T47D (cell line): ENCODE measurements around the gene OR51B5.
"Not testable (repeated sequence)": the region's sequence is repeated elsewhere in the genome, so short reads cannot be mapped to it uniquely, and the experiment has no call there.

Experiments
- DNase-seq, 2 experiments: peaks; one replicate each; pipeline versions ENCODE4 v3.0.0 to v3.0.0-alpha.2; 2011 to 2012; ENCODE audit warnings: low read depth in 1 of 2, low spot score in 1 of 2
- JUND ChIP-seq: IDR thresholded peaks from 2 replicates; pipeline ENCODE4 v1.6.1; 2012; ENCODE audit warnings: low read depth
- in situ Hi-C: cut with HindIII; loops from 2 replicates; pipeline ENCODE4 v1.10.0; 2016; ENCODE audit warnings: low sequenced_read_pairs, low pct_unique_long_range_greater_than_20kb

The OR51B5 gene

GRCh38 chr11:5304046-5304445 lies 39.3 kb downstream of the OR51B5 start:
- no peak for TF ChIP-seq JUND
- DNase-seq: no peak
- in situ Hi-C loops: no loop called here

- no peak for DNase-seq
- TF ChIP-seq JUND: no peak
- in situ Hi-C loops: no loop called here
Observed at GRCh38 chr11:5303626-5304025, 39.7 kb downstream of the OR51B5 start.

- no peak for DNase-seq
- TF ChIP-seq JUND: no peak
- in situ Hi-C loops: no loop called here
Observed at GRCh38 chr11:5301846-5302245, 41.5 kb downstream of the OR51B5 start, which contains the start of gene OR51B4. TSS of gene OR51B4 (minus strand) at chr11:5301946. CDS start at chr11:5301946, 0 bp downstream.

GRCh38 chr11:5300251-5300650 lies 43.1 kb downstream of the OR51B5 start:
- no peak for DNase-seq
- TF ChIP-seq JUND: no peak

GRCh38 chr11:5298451-5298850 lies 44.9 kb downstream of the OR51B5 start:
- no peak for TF ChIP-seq JUND
- no peak for DNase-seq
- in situ Hi-C loops: no loop called here

More at GRCh38 chr11:5300251-5300650, 43.1 kb downstream of the OR51B5 start:
- in situ Hi-C loops: no loop called here

- in situ Hi-C loops: no loop called here
- no peak for DNase-seq
- no peak for TF ChIP-seq JUND
Observed at GRCh38 chr11:5297721-5298323, 45.5 kb downstream of the OR51B5 start.

- in situ Hi-C loops, DNase-seq: not testable (repeated sequence)
Observed at GRCh38 chr11:5294342-5294995, 48.9 kb downstream of the OR51B5 start.

GRCh38 chr11:5293028-5293427 lies 50.3 kb downstream of the OR51B5 start:
- TF ChIP-seq JUND: no peak
- in situ Hi-C loops: no loop called here
- DNase-seq: no peak
